HepG2 (cell line): Measurements from ENCODE around the gene LGALS4. TPM values are rescaled to one million over a fixed set of nuclear protein-coding genes. Genes with fewer than 3 reads are reported as not detected.
A peak's percentile ranks its signal among the peaks of the same experiment; 100 is the strongest.

Experiments
- AHDC1 ChIP-seq: sonication (generic); formaldehyde crosslinking; IDR thresholded peaks from 2 replicates; pipeline ENCODE4 v1.5.1; 2020; ENCODE audit warnings: mild to moderate bottlenecking, missing genetic modification reagents, borderline replicate concordance
- ARID5B ChIP-seq: IDR thresholded peaks from 2 replicates; pipeline ENCODE4 v1.4.0; 2020; ENCODE audit warnings: mild to moderate bottlenecking, missing genetic modification reagents
- ATF7-NPFF ChIP-seq: sonication (generic); formaldehyde crosslinking; IDR thresholded peaks from 2 replicates; pipeline ENCODE4 v1.8.1; 2023; ENCODE audit warnings: mild to moderate bottlenecking, low read depth, missing genetic modification reagents, moderate library complexity
- DPF2 ChIP-seq: sonication (generic); formaldehyde crosslinking; IDR thresholded peaks from 2 replicates; pipeline ENCODE4 v1.4.0; 2020; ENCODE audit warnings: mild to moderate bottlenecking, low read depth, missing genetic modification reagents, borderline replicate concordance
- ERF ChIP-seq: IDR thresholded peaks from 2 replicates; pipeline ENCODE4 v1.6.1; 2018; ENCODE audit warnings: missing biosample characterization, missing genetic modification reagents
- MAFK ChIP-seq, 2 experiments: IDR thresholded peaks in 1 of 2; conservative IDR thresholded peaks in 1 of 2; 2 replicates each; pipeline ENCODE4 v1.6.1; 2011; ENCODE audit warnings: improper control_type of control experiment in 2 of 2, low read length in 2 of 2
- MYPOP ChIP-seq: sonication (generic); formaldehyde crosslinking; IDR thresholded peaks from 2 replicates; pipeline ENCODE4 v1.8.1; 2023; ENCODE audit warnings: mild to moderate bottlenecking, moderate library complexity, missing genetic modification reagents
- NBN ChIP-seq: fragments of 450-650 bp; conservative IDR thresholded peaks from 2 replicates; pipeline ENCODE4 v1.6.1; 2017
- NFKBIZ ChIP-seq: IDR thresholded peaks from 2 replicates; pipeline ENCODE4 v1.6.1; 2018; ENCODE audit warnings: missing genetic modification reagents, missing compliant biosample characterization
- NR2F6 ChIP-seq, 2 experiments: IDR thresholded peaks; 2 replicates each; pipeline ENCODE4 v1.6.1; 2016; ENCODE audit warnings: antibody characterized with exemption in 1 of 2, mild to moderate bottlenecking in 1 of 2
- SNAI1 ChIP-seq: sonication (generic); formaldehyde crosslinking; IDR thresholded peaks from 2 replicates; pipeline ENCODE4 v1.5.0; 2020; ENCODE audit warnings: mild to moderate bottlenecking, missing genetic modification reagents, borderline replicate concordance
- SPEN ChIP-seq: sonication (generic); formaldehyde crosslinking; IDR thresholded peaks from 2 replicates; pipeline ENCODE4 v1.5.1; 2020; ENCODE audit warnings: low read depth, mild to moderate bottlenecking, missing genetic modification reagents
- TCF7L2 ChIP-seq: IDR thresholded peaks from 2 replicates; pipeline ENCODE4 v1.6.1; 2011; ENCODE audit warnings: mild to moderate bottlenecking, low read depth, low read length, moderate library complexity
- TEAD2 ChIP-seq: sonication (generic); formaldehyde crosslinking; IDR thresholded peaks from 2 replicates; pipeline ENCODE4 v1.9.0; 2021; ENCODE audit warnings: missing genetic modification reagents
- ZKSCAN5 ChIP-seq: sonication (generic); formaldehyde crosslinking; IDR thresholded peaks from 2 replicates; pipeline ENCODE4 v1.5.1; 2020; ENCODE audit warnings: mild to moderate bottlenecking, missing genetic modification reagents
- ZNF597 ChIP-seq: sonication (generic); formaldehyde crosslinking; IDR thresholded peaks from 2 replicates; pipeline ENCODE4 v1.5.0; 2020; ENCODE audit warnings: missing genetic modification reagents
- ZNF672 ChIP-seq: sonication (generic); formaldehyde crosslinking; IDR thresholded peaks from 2 replicates; pipeline ENCODE4 v1.8.1; 2022; ENCODE audit warnings: missing genetic modification reagents
- ZNF766 ChIP-seq: sonication (generic); formaldehyde crosslinking; IDR thresholded peaks from 2 replicates; pipeline ENCODE4 v1.5.0; 2020; ENCODE audit warnings: missing genetic modification reagents, borderline replicate concordance
- ZNF768 ChIP-seq: sonication (generic); formaldehyde crosslinking; IDR thresholded peaks from 2 replicates; pipeline ENCODE4 v1.4.0; 2020; ENCODE audit warnings: missing genetic modification reagents
- polyA plus RNA-seq, 8 experiments: library from polyadenylated mRNA; depleted of rRNA in 3 of 8; stranded (reverse) in 7 of 8; unstranded in 1 of 8; fragments of >200 nt; fragmentation: Illumina TruSeq in 4 of 8; extraction: Trizol in 4 of 8; gene quantifications; 2 replicates each; pipeline versions ENCODE4 v1.2.1 to v1.2.3, GENCODE V29; 2011 to 2016; ENCODE audit warnings: low read depth in 4 of 8, missing spikeins in 1 of 8, mixed read lengths in 1 of 8; ENCODE audit not compliant: insufficient read depth in 1 of 8
- total RNA-seq, 5 experiments: library from RNA; depleted of rRNA; stranded (reverse); fragments of >200 nt; fragmentation: Illumina TruSeq; extraction: Trizol; gene quantifications; 2 replicates each; pipeline ENCODE4 v1.2.3, GENCODE V29; 2016; ENCODE audit warnings: low read depth in 1 of 5

LGALS4 gene
- total and polyA plus RNA-seq, 2 of the 13 experiments (the other 11 are each of a cell fraction or from before 2014, with no cell fraction given): 0.24 to 0.71 TPM

- 0 out of 2 replicates have a peak, but pooled peaks have one; percentile 29 for TF ChIP-seq ARID5B (CRISPR knock-in tag)
- TF ChIP-seq NBN: no peak
- 0 out of 2 replicates have a peak, but pooled peaks have one; percentile 29 for TF ChIP-seq ERF
- 0 out of 2 replicates have a peak, but pooled peaks have one; percentile 44 for TF ChIP-seq DPF2 (CRISPR knock-in tag)
- TF ChIP-seq TEAD2 (CRISPR knock-in tag): no peak
- TF ChIP-seq MYPOP: no peak
- TF ChIP-seq AHDC1 (CRISPR knock-in tag): 0 out of 2 replicates have a peak, but pooled peaks have one; percentile 28
- TF ChIP-seq SPEN: no peak
- TF ChIP-seq ZNF597 (CRISPR knock-in tag): no peak
- TF ChIP-seq TCF7L2: no peak
- peak; percentile 48; the same call in 1 of the 2 replicates for TF ChIP-seq NR2F6 (IDR thresholded peaks at IDR 0.05)
- TF ChIP-seq NR2F6 (CRISPR knock-in tag; IDR thresholded peaks at IDR 0.05): peak; percentile 36; the same call in 1 of the 2 replicates
- TF ChIP-seq ZNF768 (CRISPR knock-in tag): no peak
- peak; percentile 32; the same call in 1 of the 2 replicates for TF ChIP-seq ZNF766 (CRISPR knock-in tag)
- no peak for TF ChIP-seq ZNF672
- TF ChIP-seq NFKBIZ: no peak
- TF ChIP-seq ATF7-NPFF (CRISPR knock-in tag): no peak
- no peak for TF ChIP-seq SNAI1 (CRISPR knock-in tag)
- no peak for TF ChIP-seq ZKSCAN5 (CRISPR knock-in tag)
- peak in 1 of 2 experiments; percentile 20; a peak in 2 of 4 replicates for TF ChIP-seq MAFK (conservative IDR thresholded peaks at IDR 0.05 in 1 of 2, IDR thresholded peaks at IDR 0.05 in 1 of 2; ENCODE audit: low read length in 2 of 2)
Observed at GRCh38 chr19:38837656-38838121, 24.9 kb upstream of the LGALS4 start (continued).
